HTERT RPE-1 (cell line): ENCODE data around the gene CFAP58.

Source experiments
- in situ Hi-C: fragments of 300-500 bp; cut with MboI; formaldehyde crosslinking; loops from 4 replicates; pipeline ENCODE4 v1.14.3; 2020; ENCODE audit warnings: low sequenced_read_pairs

The CFAP58 gene

DNA sequence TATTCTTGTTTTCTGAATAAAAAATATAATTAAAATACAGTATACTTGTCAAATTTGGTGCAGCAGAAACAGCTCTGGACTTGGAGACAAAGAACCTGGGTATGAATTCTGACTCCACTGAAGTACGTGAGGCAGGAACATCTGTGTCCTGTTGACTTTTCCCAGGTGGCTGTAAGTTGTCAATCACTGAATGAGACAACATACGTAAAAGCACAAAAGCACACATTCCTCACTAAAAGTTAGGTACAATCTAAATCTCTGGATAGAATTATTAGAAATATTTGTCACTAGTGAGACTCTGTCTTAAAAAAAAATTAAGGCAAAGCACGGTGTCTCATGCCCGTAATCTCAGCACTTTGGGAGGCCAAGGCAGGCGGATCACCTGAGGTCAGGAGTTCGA, 18.1 kb downstream of the CFAP58 start:
- in situ Hi-C loops = no loop called here

- in situ Hi-C loops = no loop called here
These were observed 21.0 kb downstream of the CFAP58 start for GRCh38 chr10:104374591-104374990.

GRCh38 chr10:104376784-104377300, 23.2 kb downstream of the CFAP58 start:
- in situ Hi-C loops = no loop called here

DNA sequence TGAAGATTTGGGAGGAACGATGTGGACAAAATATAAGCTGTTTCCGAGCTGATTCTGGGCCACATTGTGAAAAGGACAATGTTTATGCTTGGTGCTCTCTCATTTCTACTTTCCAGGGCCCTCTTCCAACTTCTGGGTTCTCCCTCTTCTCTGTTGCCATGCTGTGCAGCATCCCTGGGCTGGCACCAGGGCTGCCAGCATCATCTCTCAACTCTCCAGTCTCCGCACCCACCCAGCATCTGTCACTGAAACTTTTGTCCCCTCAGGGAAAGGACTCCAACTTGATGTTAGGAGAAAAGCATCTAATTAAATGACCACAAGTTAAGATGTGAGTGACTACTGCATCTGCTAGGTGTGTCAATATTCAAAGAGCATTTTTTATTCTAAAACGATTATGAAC, 26.7 kb downstream of the CFAP58 start:
- in situ Hi-C loops = no loop called here

DNA sequence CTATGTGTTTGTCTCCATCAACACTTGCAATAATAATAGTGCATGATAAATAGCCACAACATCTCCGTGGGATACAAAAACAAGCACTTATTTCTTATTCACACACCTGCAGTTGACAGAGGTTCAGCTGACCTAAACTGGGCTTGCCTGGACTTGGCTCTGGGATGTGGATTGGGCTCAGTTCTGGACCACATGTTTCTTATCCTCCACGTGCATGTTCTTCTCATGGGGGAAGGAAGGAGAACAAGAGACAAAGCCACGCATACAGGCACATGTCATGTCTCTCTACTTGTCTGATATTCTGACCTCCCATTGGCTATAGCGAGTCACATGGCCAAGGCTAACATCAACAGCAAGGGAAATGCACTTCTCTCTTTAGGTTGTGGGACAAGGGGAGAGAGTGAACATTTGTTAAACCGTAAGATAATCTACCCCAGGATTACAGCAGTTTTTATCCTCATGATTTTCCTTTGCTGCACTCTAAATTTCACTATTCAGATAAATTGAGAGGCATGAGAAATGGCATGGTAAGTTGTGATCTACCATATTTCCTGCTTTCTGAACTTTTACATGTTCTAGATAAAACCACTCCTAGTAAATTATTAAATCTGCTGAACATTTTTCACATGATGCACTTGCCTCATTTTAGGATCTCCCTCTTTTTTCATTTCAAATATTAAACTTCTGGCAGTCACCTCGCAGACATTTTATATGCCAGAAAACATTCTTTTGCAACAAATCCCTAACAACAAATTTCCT, 33.7 kb downstream of the CFAP58 start:
- in situ Hi-C loops = no loop called here

DNA sequence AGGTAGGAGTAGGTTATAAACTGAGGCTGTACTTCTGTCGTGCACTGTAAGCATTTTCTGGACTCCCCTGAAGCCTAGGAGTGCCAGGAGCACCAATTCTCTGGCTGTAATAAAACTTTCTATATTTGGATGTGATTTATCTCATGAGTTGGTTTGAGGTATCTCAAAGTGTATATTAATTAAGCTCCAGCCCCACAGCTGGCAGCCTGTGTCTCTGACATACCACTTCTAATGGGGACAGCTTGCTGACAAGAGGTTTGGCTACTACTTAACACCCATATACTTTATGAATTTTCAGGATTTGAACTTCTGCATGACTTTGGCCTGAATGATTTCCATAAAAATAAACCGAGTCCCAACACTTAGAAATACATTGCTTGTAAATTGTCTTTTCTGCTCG, 35.2 kb downstream of the CFAP58 start:
- in situ Hi-C loops = no loop called here

DNA sequence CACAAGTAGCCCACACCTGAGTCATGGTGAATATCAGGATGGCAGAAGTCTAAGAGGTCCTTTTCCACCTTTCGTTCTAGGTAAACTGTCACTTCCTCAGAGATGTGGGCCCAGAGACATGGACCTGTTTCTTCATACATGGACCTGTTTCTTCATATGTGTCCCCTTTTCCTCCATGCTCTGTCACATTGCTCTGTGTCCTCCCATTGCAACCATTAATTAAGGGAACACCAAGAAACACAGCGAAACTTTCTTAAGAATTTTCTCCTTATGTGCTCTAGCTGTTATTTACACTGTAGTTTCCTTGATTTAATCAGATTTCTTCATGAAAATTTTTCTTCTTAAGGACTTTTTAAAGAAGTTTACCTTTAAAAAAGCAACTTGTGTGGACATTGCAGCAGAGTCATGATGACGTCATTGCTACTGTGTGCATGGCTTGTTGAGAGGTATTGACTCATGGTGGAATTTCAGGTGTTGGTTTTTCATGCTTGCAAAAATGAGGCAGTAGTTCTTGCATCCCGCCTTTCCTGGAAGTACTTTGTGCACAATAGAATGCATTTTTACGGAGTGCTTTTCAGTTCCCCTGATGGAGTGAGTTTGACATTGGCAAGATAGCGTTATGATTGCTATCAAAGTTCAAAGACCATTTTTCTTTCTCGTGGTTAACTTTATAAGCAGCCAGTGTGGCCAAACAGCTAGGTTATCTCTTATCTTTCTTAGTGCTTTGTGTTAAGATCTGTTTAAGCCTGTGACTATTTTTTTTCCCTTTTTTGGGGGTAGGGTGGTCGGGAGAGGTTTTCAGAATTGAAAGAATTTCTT, 37.7 kb downstream of the CFAP58 start:
- in situ Hi-C loops = no loop called here

- in situ Hi-C loops = no loop called here
These were observed 38.3 kb downstream of the CFAP58 start for GRCh38 chr10:104391969-104392296.

GRCh38 chr10:104393387-104393786, 39.8 kb downstream of the CFAP58 start:
- in situ Hi-C loops = no loop called here

DNA sequence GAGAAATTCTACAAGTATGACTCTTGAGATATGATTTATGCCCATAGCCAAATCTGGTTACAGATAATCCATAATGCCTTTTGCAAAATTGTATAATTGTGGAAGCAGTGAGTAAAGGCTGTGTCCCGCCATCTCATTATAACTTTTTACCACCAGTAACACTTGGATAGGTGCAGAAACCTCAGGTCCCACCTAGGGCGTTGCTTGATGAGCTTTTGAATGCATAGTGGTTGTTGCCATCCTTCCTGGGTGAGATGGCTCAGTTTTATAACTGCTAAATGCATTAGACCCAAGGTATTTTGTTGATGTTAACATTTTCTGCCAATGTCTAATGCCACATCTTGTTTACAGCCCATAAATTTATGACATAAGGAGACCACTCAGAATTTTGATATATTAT, 42.9 kb downstream of the CFAP58 start:
- in situ Hi-C loops = no loop called here

DNA sequence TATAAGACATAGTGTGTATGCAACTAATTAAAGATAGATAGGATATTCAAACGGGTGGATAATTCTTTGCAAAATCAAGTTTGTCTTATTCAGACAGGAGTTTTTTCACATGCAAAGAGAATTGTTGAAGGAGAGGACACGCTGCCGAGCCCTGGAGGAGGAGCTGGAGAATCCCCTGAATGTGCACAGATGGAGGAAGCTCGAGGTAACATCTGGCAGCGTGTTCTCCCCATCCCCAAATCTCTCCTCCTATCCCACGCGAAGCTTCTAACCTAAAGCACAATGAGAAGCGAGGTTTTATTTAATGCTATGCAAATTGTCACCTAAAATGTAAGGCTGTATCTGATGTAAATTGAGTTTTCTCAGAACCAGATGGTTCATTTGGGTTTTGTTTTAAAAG, 50.0 kb downstream of the CFAP58 start:
- in situ Hi-C loops = no loop called here

GRCh38 chr10:104406715-104407650, 53.4 kb downstream of the CFAP58 start:
- in situ Hi-C loops = no loop called here

DNA sequence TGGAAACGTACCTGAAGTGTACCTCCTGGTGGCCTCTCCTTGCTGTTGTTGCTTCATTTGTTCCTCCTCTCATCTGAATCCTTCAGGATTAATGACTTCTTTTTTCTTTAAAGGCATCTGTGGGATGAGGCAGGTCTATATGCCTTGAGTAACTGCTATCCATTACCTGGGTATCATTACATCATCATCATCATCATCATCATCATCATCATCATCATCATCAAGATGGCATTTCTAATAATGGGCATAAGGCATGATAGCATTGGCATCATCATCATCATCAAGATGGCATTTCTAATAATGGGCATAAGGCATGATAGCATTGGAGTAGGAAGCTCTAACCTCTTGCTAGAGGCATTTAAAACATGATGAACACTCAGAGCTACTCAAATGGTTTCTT, 59.9 kb downstream of the CFAP58 start:
- in situ Hi-C loops = no loop called here

DNA sequence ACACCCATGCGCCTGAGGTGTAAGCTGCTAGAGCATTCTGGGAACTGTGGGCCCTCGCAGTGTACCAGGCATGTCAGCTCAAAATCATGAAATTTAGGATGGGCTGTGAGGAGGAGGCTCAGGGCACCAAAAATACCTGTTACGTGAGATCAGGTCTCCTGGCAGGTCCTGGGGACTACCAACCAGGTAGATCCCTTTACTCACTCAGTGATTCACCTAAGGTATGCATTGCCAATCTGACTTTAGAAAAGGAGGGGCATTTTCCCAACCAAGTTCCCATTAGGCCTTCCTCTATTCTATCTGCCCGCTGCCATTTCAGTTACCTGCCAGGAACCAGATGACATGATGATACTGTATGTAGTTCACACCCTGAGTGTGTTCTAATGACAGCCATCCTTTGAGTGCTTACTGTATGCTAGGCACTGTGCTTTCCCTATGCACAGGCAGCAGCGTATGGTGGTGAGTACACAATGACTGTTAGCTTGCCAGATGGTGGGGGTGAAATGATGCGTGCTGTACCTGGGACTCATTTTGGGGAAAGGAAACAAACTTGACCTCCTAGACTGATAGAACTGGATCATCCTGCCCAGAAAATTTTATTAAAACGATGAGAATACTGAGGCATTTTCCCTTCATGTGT, 62.0 kb downstream of the CFAP58 start:
- in situ Hi-C loops = no loop called here

GRCh38 chr10:104416851-104417250, 63.2 kb downstream of the CFAP58 start:
- in situ Hi-C loops = no loop called here

- in situ Hi-C loops = no loop called here
These were observed 64.1 kb downstream of the CFAP58 start for GRCh38 chr10:104417637-104418292.

DNA sequence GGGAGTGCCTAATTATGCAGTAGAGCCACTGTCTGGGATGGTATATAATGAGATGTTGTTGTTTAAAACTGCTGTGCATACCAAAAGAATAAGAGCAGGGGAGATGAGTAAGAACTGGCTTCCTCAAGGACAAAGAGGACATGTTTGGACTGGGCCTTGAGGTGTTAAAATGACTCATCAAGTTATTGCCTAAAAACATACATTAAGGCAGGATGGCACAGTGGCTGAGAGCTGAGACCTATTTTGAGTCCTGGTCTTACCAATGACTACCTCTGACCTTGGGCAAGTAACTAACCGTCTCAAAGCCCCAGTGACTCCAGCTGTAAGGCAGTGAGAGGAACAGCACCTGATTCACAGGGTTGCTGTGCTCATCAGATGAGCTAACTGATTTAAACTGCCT, 71.1 kb downstream of the CFAP58 start:
- in situ Hi-C loops = no loop called here

GRCh38 chr10:104427989-104428388, 74.4 kb downstream of the CFAP58 start:
- in situ Hi-C loops = no loop called here

DNA sequence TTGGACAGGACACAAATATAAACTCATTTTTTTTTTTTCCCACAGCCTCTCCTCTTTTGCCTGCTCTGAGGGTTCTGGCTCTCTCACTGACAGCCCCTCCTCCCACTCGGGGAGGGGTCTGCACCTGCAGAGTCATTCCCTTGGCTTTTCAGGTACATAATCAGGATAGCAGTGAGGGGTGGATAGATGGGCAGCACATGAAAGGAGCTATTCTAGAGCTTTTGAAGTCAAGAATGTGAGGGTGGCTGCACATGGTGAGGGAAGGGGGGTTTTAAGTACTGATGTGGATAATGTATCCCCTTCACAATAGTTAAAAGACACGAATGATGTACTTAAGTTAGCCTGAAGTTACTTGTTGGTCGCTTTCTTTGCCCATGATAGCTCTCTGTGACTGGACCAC, 76.2 kb downstream of the CFAP58 start:
- in situ Hi-C loops = no loop called here

DNA sequence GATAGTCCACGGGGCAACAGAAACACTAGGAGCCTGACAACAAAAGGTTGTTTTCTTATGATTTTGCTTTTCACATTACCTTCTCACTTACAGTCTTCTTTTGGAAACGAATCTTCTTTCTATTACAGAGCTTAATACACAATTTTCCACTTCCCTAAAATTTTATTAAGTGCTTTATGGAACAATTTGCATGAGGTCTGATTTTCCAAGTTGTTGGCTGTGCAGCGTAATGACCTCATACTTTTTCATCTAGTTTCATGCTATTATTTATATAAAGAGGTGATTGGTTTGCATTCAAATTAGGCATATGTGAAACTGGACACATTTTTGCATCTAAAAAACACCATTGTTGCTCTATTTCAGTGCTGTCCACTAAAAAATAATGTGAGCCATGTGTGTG, 76.7 kb downstream of the CFAP58 start:
- in situ Hi-C loops = no loop called here
